T-cell (primary cell): ENCODE data around the gene CNNM2. TPM values are rescaled to one million over a fixed set of nuclear protein-coding genes. Genes with fewer than 3 reads are reported as not detected.
"Not testable (repeated sequence)": the region's sequence is repeated elsewhere in the genome, so short reads cannot be mapped to it uniquely, and the experiment has no call there.

Experiments
- ATAC-seq, 4 experiments: fragments of 200-7000 bp in 3 of 4; fragments of 150-1000 bp in 1 of 4; cut with Tn5 transposase; replicated peaks in 1 of 4; 1 replicate in 3 of 4; 2 replicates in 1 of 4; pipeline ENCODE4 v1.10.0; 2021; ENCODE audit warnings: moderate library complexity in 3 of 4, mild to moderate bottlenecking in 2 of 4, moderate number of reproducible peaks in 1 of 4
- CTCF ChIA-PET, 2 donors: fragments of 300-600 bp; sonication (Branson Sonifier 250); formaldehyde crosslinking; loops; one replicate each; lab custom pipeline; 2022; ENCODE audit warnings: antibody characterized with exemption in 2 of 2; lab: Charles Lee
- POLR2A ChIA-PET, 2 donors: fragments of 300-600 bp; sonication (Branson Sonifier 250); formaldehyde crosslinking; loops; one replicate each; lab custom pipeline; 2022; ENCODE audit warnings: antibody characterized with exemption in 2 of 2; lab: Charles Lee
- DNase-seq, 35 experiments: peaks; one replicate each; pipeline versions ENCODE4 v3.0.0 to v3.0.0-alpha.2; 2013 to 2023
- H3K27ac ChIP-seq: one replicate; pipeline ENCODE4 v1.5.1; 2013; ENCODE audit warnings: low read length
- H3K27me3 ChIP-seq, 2 experiments: replicated peaks in 1 of 2; 1 replicate in 1 of 2; 2 replicates in 1 of 2; pipeline versions ENCODE4 v1.6.1 to v1.7.0; 2013; ENCODE audit warnings: low read length in 1 of 2, mixed read lengths in 1 of 2; ENCODE audit not compliant: control insufficient read depth in 2 of 2, insufficient read depth in 2 of 2; ENCODE audit errors: extremely low read depth in 1 of 2
- H3K36me3 ChIP-seq, 2 donors: 1 replicate in 1 of 2; 2 replicates in 1 of 2; pipeline versions ENCODE4 v1.6.1 to v1.7.0; 2013; ENCODE audit warnings: low read length in 1 of 2; ENCODE audit not compliant: control insufficient read depth in 2 of 2, insufficient read depth in 1 of 2; ENCODE audit errors: extremely low read depth in 1 of 2
- H3K4me1 ChIP-seq, 2 experiments: 1 replicate in 1 of 2; 2 replicates in 1 of 2; pipeline versions ENCODE4 v1.6.1 to v1.7.0; 2013; ENCODE audit warnings: low read length in 2 of 2, mixed read lengths in 1 of 2; ENCODE audit not compliant: insufficient read depth in 2 of 2, control insufficient read depth in 1 of 2; ENCODE audit errors: extremely low read depth in 1 of 2
- H3K4me3 ChIP-seq, 2 donors: 1 replicate in 1 of 2; 2 replicates in 1 of 2; pipeline versions ENCODE4 v1.5.1 to v1.7.0; 2013; ENCODE audit warnings: mild to moderate bottlenecking in 2 of 2, low read length in 1 of 2, moderate library complexity in 1 of 2; ENCODE audit not compliant: control insufficient read depth in 1 of 2; ENCODE audit errors: extremely low read depth in 1 of 2
- H3K9me3 ChIP-seq: 2 replicates; pipeline ENCODE4 v1.7.0; 2013
- H3K27ac Mint-ChIP-seq, 2 donors: one replicate each; pipeline ENCODE4 v1.8.0; 2020 to 2021; ENCODE audit warnings: mild to moderate bottlenecking in 2 of 2, mixed read lengths in 2 of 2
- H3K27me3 Mint-ChIP-seq, 2 donors: one replicate each; pipeline ENCODE4 v1.8.0; 2021 to 2022; ENCODE audit warnings: mixed read lengths in 2 of 2
- H3K36me3 Mint-ChIP-seq: one replicate; pipeline ENCODE4 v1.8.0; 2021; ENCODE audit warnings: mixed read lengths
- H3K4me1 Mint-ChIP-seq, 3 donors: one replicate each; pipeline ENCODE4 v1.8.0; 2020 to 2022; ENCODE audit warnings: mixed read lengths in 3 of 3, mild to moderate bottlenecking in 1 of 3
- H3K4me3 Mint-ChIP-seq, 3 donors: one replicate each; pipeline ENCODE4 v1.8.0; 2020 to 2022; ENCODE audit warnings: mild to moderate bottlenecking in 3 of 3, mixed read lengths in 3 of 3, moderate library complexity in 3 of 3
- H3K9me3 Mint-ChIP-seq, 3 donors: one replicate each; pipeline ENCODE4 v1.8.0; 2020 to 2022; ENCODE audit warnings: mixed read lengths in 3 of 3
- WGBS: methylation state at CpG from one replicate; pipeline ENCODE4 v1.1.5; 2013; ENCODE audit warnings: missing lambda C conversion rate; ENCODE audit not compliant: insufficient coverage; 5-methylcytosine and 5-hydroxymethylcytosine counted together
- total RNA-seq, 35 experiments: library from RNA in 6 of 35; stranded (reverse) in 6 of 35; fragments of 120-200 nt in 1 of 35; gene quantifications; one replicate each; pipeline versions ENCODE4 v1.2.1 to v1.2.4 and lab custom pipeline; 2013 to 2026

CNNM2 gene
- total RNA-seq, 5 donors from 2014 or later (not counting 1 experiment from before 2014, with no cell fraction given), result 11.6 to 15.4 (median 14.2) TPM

DNA sequence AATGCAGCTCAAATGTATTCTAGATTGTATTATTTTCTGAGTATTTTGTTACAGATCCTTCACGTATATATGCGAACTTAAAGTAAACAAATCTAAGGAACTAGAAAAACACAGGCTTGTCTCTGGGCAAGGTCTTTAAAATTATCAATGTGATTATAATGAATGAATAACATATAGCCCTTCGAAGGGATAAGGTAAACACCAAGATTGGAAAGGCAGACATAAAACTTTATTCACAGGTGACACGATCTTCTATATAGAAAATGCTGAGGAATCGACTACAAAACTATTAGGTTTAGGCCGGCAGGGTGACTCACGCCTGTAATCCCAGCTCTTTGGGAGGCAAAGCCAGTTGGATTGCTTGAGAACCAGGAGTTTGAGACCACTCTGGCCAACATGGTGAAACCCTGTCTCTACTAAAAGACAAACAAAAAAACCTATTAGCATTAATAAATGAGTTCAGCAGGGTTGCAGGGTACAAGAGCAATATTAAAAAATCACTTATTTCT, 80.4 kb downstream of the CNNM2 start:
- ChIA-PET POLR2A (interaction anchor here in 1 of 2 donors (0.7 kb wide), 1 partner anchor 48 kb away, joined by 4 read pairs; no protein-coding TSS in a partner anchor), CTCF (no interaction called here)
- Mint-ChIP-seq H3K9me3 (no peaks in the 10 kb centered on the region), H3K27ac (no peak overlapping the region), H3K36me3 (peaks cover 3% of the 10 kb centered on the region), H3K4me1 (peaks cover 0 to 16% (median 13%) of the 10 kb centered on the region in 3 donors), H3K4me3 (no peak overlapping the region), H3K27me3 (no peaks in the 10 kb centered on the region)
- Histone ChIP-seq H3K36me3 (peaks cover 0 to 7% of the 10 kb centered on the region in 2 donors), H3K27ac (no peak overlapping the region), H3K27me3 (no peaks in the 10 kb centered on the region), H3K4me1 (peaks cover 0 to 11% of the 10 kb centered on the region in 2 experiments), H3K9me3 (no peaks in the 10 kb centered on the region), H3K4me3 (no peak overlapping the region)
- DNase-seq, result no peak
- no peak for ATAC-seq
- 100% methylated on average over 1 of the region's 7 CpGs for WGBS

DNA sequence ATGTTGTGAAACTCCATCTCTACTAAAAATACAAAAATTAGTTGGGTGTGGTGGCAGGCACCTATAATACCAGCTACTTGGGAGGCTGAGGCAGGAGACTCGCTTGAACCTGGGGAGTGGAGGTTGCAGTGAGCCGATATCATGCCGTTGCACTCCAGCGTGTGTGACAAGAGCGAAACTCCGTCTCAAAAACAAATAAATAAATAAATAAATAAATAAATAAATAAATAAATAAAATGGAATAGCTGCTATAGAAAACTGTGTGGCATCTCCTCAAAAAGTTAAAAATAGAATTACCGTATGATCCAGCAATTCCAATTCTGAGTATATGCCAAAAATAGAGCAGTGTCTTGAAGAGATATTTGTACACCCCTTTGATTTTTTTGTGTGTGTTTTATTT, 82.0 kb downstream of the CNNM2 start:
- ATAC-seq, DNase-seq, CTCF ChIA-PET, H3K36me3 ChIP-seq, H3K9me3 Mint-ChIP-seq, H3K9me3 ChIP-seq, H3K27ac ChIP-seq, H3K4me1 ChIP-seq, POLR2A ChIA-PET, H3K4me1 Mint-ChIP-seq, H3K27ac Mint-ChIP-seq, H3K27me3 Mint-ChIP-seq, H3K4me3 ChIP-seq, H3K27me3 ChIP-seq, H3K4me3 Mint-ChIP-seq: not testable (repeated sequence)
- H3K36me3 Mint-ChIP-seq, result peaks cover 11% of the 10 kb centered on the region
- WGBS, result no CpG with 5 or more reads among the region's 7 CpGs

DNA sequence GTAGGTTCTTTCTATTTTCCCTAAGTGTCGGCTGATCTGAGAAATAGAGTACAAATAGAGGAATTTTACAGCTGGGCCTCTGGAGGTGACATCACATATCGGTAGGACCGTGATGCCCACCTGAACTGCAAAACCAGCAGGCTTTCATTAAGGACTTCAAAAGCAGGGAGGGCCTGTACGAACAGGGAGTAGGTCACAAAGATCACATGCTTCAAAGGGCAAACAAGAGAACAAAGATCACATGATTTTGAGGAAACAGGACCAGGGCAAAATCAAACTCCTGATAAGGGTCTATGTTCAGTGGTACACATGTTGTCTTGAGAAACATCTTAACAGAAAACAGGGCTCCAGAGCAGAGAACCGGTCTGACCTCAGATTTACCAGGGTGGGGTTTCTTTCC, 88.9 kb downstream of the CNNM2 start:
- Histone ChIP-seq H3K9me3 (no peaks in the 10 kb centered on the region), H3K27ac (no peak overlapping the region), H3K36me3 (peaks cover 0 to 7% of the 10 kb centered on the region in 2 donors), H3K27me3 (no peaks in the 10 kb centered on the region), H3K4me3 (no peak overlapping the region), H3K4me1 (no peaks in the 10 kb centered on the region)
- peaks cover 26% of the 10 kb centered on the region for H3K36me3 Mint-ChIP-seq
- H3K27me3 Mint-ChIP-seq, result no peaks in the 10 kb centered on the region
- CTCF ChIA-PET, result no interaction called here
- no peaks in the 10 kb centered on the region for H3K4me1 Mint-ChIP-seq
- WGBS, result 81% methylated on average over 3 of the region's 5 CpGs
- POLR2A ChIA-PET, result no interaction called here
- ATAC-seq (no peak), DNase-seq (no peak)
- H3K9me3 Mint-ChIP-seq, result peaks cover 0 to 8% (median 7%) of the 10 kb centered on the region in 3 donors
- H3K27ac Mint-ChIP-seq, result no peak overlapping the region
- H3K4me3 Mint-ChIP-seq, result no peak overlapping the region

DNA sequence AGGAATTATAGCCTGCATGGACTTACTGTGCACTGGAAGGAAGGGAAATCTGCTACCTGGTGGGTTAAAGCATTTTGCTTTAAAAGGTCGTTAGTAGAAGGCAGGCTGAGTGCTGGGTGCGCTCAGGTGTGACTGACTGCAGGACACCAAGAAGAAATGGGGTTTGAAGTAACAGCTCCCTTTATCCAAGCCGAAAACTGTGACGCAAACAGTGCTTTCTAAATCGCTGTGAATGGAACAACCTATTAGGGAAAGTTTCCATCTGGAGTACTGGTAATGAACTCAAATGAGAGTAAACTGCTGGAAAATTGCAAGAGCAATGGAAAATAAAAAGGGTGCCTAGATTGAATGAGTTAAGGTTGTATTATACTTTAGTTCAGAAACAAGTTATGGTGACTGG, 95.3 kb downstream of the CNNM2 start:
- Mint-ChIP-seq H3K36me3 (peaks cover 3% of the 10 kb centered on the region), H3K27ac (no peak overlapping the region), H3K4me3 (no peak overlapping the region), H3K27me3 (no peaks in the 10 kb centered on the region), H3K4me1 (peaks cover 2 to 10% (median 3%) of the 10 kb centered on the region in 3 donors), H3K9me3 (no peaks in the 10 kb centered on the region)
- whole genome bisulfite sequencing, result 94% methylated on average over 5 of the region's 5 CpGs
- ATAC-seq (no peak), DNase-seq (no peak)
- no peaks in the 10 kb centered on the region for H3K9me3 ChIP-seq
- H3K27ac ChIP-seq, result no peak overlapping the region
- H3K4me1 ChIP-seq, result no peaks in the 10 kb centered on the region
- no peaks in the 10 kb centered on the region for H3K36me3 ChIP-seq
- POLR2A ChIA-PET, result no interaction called here
- no peaks in the 10 kb centered on the region for H3K27me3 ChIP-seq
- CTCF ChIA-PET, result no interaction called here
- H3K4me3 ChIP-seq, result no peak overlapping the region

DNA sequence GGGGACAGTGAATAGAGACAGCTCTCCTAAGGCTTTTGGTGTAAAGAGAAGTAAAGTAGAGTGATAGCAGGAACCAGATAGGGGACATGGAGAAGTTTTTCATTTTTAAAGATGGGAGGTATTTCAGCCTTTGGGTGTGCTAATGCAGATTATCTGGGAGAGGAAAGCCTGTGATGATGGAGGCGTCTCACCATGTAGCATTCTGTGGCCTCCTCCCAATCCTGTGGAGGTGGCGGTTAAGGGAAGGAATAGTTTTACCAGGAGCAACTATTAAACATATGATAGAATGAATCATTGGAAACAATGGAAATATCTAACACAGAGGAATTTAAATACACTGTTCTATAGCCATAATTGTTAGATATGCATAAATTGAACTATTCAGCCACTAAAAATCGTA, 101.3 kb downstream of the CNNM2 start:
- Histone ChIP-seq H3K4me3 (no peak overlapping the region), H3K27me3 (no peaks in the 10 kb centered on the region), H3K9me3 (no peaks in the 10 kb centered on the region), H3K4me1 (no peaks in the 10 kb centered on the region), H3K27ac (no peak overlapping the region), H3K36me3 (no peaks in the 10 kb centered on the region)
- no CpG with 5 or more reads among the region's 3 CpGs for WGBS
- DNase-seq, result no peak
- H3K4me1 Mint-ChIP-seq, result peaks cover 2 to 16% (median 3%) of the 10 kb centered on the region in 3 donors
- no peak overlapping the region for H3K27ac Mint-ChIP-seq
- no peak for ATAC-seq
- no peaks in the 10 kb centered on the region for H3K27me3 Mint-ChIP-seq
- ChIA-PET CTCF (interaction anchor here in 1 of 2 donors (0.7 kb wide), 1 partner anchor 285 kb away, joined by 3 read pairs; no protein-coding TSS in a partner anchor), POLR2A (no interaction called here)
- H3K36me3 Mint-ChIP-seq, result peaks cover 13% of the 10 kb centered on the region
- no peaks in the 10 kb centered on the region for H3K9me3 Mint-ChIP-seq
- H3K4me3 Mint-ChIP-seq, result no peak overlapping the region

DNA sequence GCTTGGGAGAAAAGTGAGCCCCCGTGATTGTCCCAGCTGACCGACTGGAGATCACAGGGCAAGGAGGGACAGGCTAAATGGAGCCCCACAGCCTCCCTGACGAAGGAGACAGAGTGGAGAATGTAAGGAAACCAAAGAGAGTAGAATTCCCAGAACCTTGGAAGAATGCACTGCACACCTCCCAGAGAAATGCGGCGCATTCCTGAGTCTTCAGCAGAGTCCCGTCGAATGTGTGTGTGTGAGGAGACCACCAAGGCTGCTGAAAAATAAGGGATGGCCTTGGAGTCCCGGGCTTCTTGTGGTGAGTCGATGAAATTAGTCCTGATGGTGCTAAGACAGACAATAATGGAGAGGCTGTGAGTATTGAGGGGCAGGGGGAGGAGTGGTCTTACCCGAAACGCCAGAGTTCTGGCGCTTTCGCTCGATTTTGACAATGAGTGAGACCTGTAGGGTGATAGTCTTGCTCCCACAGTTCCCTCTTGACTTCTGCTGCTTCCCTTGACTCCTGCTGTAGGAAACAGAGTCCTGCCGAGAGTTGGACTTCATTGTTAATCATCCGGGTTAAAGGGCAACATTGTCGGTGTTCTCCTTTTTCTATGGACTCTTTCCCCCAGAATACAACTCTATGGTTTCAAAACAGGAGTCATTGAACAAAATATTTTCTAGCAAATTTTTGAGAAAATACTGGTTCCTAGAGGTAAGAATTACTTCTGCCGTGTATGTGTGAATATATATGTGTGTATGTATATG, 103.2 kb downstream of the CNNM2 start:
- peaks cover 2 to 16% (median 3%) of the 10 kb centered on the region in 3 donors for H3K4me1 Mint-ChIP-seq
- no peaks in the 10 kb centered on the region for H3K9me3 Mint-ChIP-seq
- no peak for ATAC-seq

More for the DNA sequence above, 103.2 kb downstream of the CNNM2 start:
- 91% methylated on average over 13 of the region's 18 CpGs for WGBS
- Mint-ChIP-seq H3K27ac (no peak overlapping the region), H3K4me3 (no peak overlapping the region), H3K27me3 (no peaks in the 10 kb centered on the region), H3K36me3 (peaks cover 13% of the 10 kb centered on the region)
- Histone ChIP-seq H3K27me3 (no peaks in the 10 kb centered on the region), H3K27ac (no peak overlapping the region), H3K9me3 (no peaks in the 10 kb centered on the region), H3K4me1 (no peaks in the 10 kb centered on the region), H3K36me3 (no peaks in the 10 kb centered on the region), H3K4me3 (no peak overlapping the region)
- no peak for DNase-seq
- ChIA-PET CTCF (no interaction called here), POLR2A (no interaction called here)
